Stimulated activated naive CD8-positive, alpha-beta T cell treated with anti-CD3 and anti-CD28 coated beads, Interleukin-15, Interleukin-2, amounts not matched to agents 100 ng/mL and 50 ng/mL, for 24 hours (primary cell): ENCODE data around the gene KIF3A.

Source experiments
- H3K27ac Mint-ChIP-seq: one replicate; pipeline ENCODE4 v1.8.0; 2021; ENCODE audit warnings: mild to moderate bottlenecking, mixed read lengths
- H3K27me3 Mint-ChIP-seq: one replicate; pipeline ENCODE4 v1.8.0; 2021; ENCODE audit warnings: mixed read lengths
- H3K36me3 Mint-ChIP-seq: one replicate; pipeline ENCODE4 v1.8.0; 2021; ENCODE audit warnings: low read depth, mixed read lengths
- H3K4me1 Mint-ChIP-seq: one replicate; pipeline ENCODE4 v1.8.0; 2021; ENCODE audit warnings: low read depth, mixed read lengths
- H3K4me3 Mint-ChIP-seq: one replicate; pipeline ENCODE4 v1.8.0; 2021; ENCODE audit warnings: mild to moderate bottlenecking, mixed read lengths
- H3K9me3 Mint-ChIP-seq: one replicate; pipeline ENCODE4 v1.8.0; 2021; ENCODE audit warnings: mixed read lengths

KIF3A gene

DNA sequence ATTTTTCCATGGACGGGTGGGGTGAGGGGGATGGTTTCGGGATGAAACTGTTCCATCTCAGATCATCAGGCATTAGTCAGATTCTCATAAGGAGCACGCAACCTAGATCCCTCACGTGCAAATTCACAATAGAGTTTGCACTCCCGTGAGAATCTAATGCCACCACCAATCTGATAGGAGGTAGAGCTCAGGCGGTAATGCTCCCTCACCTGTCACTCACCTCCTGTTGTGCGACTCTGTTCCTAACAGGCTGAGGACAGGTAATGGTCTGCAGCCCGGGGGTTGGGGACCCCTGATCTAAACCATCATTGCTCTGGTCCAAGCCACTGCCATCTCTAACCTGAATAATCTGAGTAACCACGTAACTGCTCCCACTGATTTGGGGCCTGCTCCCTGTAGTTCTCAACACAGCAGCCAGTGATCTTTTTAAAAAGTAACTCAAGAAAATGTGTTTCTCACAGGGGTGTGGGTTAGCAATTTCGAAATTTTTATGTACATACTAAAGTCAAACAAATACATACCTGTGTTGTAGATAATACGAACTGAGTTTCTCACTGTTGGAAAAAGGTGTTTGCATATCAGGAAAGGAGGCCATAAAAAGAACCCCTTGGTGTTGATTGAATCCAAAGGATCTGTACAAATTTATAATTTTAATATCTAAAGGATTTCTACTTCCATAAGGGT, 90.6 kb downstream of the KIF3A start:
- H3K27me3 Mint-ChIP-seq: peaks cover 12% of the 10 kb centered on the region
- H3K36me3 Mint-ChIP-seq: peaks cover 33% of the 10 kb centered on the region
- H3K9me3 Mint-ChIP-seq: peaks cover 11% of the 10 kb centered on the region
- H3K4me1 Mint-ChIP-seq: peaks cover 17% of the 10 kb centered on the region
- no peak overlapping the region for H3K4me3 Mint-ChIP-seq
- H3K27ac Mint-ChIP-seq: no peak overlapping the region

DNA sequence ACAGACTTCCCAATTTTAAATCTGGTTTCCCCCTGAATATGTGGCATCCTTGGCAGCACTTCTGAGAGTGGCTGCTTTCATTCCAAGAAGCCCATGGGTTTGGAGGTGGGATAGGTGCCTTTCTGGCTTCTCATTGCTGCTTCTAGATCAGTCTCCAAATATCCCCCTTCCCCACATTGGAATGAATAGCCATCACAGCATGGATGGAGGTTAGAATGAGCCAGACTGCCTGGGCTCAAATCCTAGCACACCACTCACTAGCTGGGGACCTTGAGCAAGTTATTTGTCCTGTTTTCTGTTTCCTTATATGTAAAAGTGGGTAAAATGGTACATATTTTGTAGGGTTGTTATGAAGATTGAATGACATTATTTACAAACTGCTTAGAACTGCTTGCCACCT, 93.2 kb downstream of the KIF3A start:
- Mint-ChIP-seq H3K27ac (no peak overlapping the region), H3K27me3 (peaks cover 6% of the 10 kb centered on the region), H3K4me1 (peaks cover 42% of the 10 kb centered on the region), H3K9me3 (peaks cover 11% of the 10 kb centered on the region), H3K4me3 (no peak overlapping the region), H3K36me3 (peaks cover 53% of the 10 kb centered on the region)
